ENCODE measurements around the gene POR.

POR gene

DNA sequence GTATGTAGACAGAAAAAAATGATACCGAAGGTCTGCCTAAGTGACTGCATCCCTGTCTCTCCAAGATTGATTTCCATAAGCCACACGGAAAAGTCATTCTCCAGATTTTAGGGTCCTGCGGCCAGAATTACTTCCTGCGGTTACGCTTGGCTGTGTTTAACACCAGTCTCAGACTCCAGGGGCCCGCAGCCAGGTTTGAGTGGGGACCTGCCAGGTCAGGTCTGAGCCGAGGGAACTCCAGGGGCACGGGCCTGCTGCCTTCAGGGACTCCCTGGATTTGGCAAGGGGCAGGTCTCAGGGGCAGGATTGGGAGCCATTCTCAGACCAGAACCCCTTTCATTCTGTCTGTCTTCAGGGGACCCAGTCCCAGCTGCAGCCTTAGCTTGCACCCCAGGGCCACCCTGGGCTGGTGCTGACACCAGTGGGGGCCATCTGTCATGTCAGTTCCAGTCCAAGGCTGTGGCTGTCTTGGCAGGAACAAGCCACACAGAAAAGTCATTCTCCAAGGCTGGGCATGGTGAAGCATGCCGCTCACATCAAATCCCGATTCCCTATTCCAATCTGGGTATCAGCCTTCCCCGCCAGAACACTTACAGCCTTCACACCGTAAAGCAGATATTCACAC, 40.5 kb downstream of the POR start:
- DNase-seq, result no peak

DNA sequence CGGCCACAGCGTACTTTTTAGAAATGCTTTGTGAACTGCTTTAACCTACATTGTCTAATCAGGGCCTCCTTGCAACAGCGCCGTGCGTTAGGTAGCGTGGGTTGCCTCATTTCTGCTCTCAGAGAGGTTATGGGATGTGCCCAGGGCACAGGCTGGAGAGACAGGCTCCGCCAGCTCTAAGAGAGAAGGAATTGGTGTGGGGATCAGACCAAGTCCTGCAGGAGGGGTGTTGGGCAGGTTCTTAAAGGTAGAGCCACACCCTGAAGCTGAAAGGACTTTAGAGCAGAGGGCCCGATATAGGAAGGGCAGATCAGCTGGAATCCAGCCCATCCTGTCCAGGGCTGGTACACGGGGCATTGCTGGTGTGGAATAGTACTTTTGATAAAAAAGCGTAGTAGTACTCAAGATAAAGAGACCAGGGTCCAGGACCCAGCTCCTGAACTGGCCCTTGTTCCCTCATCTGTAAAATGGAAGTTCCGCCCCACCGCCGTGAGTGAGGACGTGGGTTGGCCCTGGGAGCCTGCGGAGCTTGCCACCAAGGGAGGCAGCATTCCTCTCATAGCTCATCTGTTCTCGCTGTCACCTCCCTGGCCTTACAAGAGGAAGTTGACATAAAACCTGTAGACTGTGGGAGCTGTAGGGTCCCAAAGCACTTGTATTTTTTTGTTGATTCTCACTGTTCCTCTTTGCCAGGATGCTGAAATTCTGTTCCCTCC, 42.2 kb downstream of the POR start:
- no peak for DNase-seq

DNA sequence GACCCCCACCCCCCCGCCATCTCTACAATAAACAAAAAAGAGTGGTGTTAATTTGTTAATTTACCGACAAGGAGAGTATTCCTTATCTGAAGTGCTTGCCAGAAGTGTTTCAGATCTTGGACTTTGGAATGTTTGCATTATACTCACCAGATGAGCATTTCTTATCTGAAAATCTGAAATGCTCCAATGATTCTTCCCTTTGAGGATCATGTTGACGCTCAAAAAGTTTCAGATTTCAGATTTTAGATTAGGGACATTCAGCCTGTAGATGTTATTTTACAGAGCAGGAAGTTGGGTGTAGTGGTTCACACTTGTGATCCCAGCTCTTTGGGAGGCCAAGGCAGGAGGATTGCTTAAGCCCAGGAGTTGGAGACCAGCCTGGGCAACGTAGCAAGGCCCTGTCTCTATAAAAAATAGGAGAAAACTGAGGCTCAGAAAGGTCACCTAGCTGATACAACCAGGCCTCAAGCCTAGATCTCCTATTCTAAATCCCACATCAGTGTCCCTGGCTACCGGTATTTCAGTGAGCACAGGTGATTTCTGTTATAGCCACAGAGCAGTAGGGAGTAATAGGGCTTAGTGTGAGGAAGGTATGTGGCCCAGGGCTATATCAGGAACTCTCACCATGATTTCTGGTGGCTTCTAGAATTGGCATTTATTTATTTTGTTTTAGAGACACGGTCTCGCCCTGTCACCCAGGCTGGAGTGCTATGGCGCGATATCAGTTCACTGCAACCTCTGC, 44.0 kb downstream of the POR start:
- no peak for DNase-seq

DNA sequence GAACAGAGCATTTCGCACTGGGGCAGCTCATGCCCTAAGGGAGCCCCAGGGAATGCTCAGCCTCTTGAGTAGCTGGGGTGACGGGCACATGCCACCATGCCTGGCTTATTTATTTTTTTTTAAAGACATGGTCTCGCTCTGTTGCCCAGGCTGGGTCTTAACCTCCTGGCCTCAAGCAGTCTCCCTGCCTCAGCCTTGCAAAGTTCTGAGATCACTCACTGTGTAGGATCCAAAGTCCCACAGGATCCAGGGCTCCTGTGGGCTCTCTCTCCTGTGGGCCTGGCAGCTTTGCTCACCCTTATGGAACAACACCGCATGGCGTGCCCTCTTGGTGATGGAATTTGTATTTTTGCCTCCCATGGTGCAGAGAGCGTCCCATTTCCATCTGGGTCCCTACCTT, 45.4 kb downstream of the POR start:
- no peak for DNase-seq

DNA sequence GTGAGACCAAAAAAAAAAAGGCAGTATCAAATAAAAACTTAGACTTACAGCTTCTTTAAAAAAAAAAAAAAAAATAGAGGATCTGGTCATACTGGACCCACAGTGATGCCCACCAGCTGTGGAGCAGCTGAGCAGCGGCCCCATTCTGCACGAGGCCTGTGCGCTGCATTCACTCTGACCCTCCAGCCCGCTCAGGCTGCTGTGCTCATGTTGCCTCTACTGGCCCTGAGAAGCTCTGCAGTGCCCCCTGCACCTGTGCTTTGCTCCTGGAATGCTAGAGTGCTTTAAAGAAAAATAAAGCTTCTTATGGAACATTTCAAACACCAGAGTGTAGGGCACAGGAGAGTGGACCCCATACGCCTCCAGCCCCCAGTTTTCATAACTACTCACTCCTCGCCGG, 46.3 kb downstream of the POR start:
- DNase-seq, result peak; percentile 21

DNA sequence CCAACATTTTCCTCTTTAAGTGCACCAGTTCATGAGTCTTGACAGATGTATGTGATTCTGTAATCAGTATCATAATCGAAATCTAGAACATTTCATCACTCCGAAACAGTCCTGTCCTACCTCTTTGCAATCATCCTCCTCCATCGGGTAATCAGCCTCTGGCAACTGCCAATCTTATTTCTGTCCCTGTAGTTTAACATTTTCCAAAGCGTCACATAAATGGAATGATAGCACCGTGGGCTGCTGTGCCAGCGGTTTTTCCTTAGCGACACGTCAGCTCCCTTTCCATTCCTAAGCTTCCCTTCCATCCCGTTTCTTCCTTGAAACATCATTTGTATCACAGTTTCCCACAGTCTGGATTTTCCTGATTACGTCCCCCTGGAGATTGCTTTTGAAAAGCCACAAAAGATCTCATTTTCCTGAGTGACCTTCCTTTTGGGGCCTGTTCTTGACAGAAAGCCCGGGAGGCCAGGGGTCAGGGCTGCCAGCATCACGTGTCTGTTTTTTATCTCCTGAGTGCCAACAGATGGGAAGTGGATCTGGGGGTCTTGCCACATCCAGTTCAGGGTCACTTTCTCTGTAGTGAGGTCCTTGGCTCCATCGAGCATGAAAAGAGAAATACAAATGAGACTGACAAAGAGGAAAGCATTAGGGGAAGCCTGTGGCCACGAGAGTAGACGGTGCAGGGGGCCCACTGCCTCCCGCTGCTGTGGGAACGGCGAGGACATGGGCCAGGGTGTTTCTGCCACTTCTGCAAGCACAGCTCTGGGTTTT, 47.8 kb downstream of the POR start:
- DNase-seq, result no peak

DNA sequence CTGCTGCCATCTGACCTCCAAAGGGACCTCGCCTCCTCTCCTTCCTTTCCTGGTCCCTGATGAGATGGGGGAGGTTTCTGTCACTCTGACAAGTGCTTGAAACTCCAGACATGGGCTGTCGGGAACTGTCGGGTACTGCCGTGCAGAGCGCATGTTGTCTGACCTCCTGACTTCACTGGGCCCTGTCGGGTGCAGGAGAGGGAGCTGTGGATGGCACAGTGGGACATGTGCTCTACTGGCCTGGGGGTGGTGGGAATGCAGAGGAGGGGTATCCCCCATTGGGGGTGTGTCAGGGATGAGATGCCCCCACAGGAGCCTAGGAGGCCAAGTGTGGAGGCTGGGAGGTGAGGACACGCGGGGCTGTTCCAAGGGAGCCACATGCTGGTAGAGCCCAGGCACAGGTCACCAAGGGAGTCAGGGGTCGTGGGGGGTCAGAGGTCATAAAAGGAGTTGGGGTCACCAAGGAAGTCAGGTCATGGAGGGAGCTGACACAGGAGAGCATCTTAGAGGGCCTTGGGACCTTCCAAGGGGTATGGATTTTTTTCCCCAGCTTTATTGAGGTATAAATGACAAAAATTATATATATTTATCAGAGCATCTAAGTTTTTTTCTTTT, 48.5 kb downstream of the POR start:
- no peak for DNase-seq

DNA sequence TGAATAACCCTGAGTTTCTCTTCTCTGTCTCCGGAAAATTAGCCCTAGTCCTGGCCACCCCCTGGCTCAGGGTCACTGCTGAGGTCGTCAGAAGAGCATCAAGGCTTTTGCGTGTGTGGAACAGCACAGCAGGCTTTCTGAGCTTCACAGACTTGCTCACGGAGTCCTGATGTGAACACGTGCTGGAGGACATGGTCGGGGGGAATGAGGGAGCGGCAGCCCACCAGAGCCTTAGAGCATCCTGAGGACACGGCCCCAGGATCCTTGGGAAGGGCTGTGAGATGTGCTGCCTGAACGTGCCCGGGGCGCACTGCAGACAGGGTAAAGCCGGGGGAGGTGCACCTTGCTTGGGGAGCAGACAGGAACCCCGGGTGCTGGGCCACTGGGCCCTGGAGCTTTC, 50.7 kb downstream of the POR start:
- no peak for DNase-seq

DNA sequence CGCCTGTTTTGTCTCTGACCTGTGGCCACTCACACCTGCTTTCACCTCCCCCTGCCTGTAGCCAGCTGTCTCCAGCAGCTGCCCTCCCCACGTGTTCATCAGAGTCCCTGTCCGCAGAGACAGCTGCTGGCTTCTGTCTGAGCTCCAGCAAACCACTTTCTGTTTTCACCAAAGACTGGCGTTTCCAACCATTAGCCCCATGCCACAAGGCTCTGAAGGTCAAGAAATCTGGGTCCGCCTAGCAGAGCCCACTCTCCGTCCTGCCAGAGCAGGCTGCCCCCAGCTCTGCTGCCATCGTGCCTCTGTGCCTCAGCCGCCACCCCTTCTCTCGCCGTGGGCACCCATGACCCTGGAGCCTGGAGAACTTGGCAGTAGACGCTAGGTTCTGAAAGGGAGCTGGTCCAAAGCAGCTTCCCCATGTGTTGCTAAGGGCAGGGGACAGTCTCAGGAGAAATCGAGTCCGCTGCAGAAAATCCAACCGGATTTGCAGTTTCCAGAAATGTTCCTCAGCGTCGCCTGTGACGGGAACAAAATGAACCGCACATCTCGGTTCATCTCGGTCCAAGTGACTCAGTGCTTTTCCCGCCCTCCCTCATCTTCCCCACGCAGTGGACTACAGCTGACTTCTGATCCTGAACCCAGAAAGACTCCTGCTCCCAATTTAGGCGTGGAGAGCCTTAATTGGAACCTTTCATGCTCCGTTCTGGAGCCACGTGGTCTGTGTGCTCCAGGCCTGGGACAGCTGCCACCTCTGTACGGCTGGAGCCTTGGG, 51.4 kb downstream of the POR start:
- peak; percentile 77 for DNase-seq

DNA sequence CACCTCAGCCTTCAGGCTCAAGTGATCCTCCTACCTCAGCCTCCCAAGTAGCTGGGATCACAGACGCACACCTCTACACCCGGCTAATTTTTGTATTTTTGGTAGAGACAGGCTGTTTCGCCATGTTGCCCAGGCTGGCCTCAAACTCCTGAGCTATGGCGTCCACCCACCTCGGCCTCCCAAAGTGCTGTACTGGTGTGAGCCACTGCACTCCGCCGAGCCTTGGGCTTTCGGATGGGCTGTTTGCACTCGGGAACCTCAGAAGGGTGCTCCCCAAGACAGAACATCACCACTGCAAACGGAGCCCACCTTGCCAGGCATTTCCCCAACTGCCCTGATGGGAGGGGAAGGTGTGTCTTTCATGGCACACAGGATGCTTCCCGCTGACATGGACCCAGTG, 52.1 kb downstream of the POR start:
- no peak for DNase-seq

DNA sequence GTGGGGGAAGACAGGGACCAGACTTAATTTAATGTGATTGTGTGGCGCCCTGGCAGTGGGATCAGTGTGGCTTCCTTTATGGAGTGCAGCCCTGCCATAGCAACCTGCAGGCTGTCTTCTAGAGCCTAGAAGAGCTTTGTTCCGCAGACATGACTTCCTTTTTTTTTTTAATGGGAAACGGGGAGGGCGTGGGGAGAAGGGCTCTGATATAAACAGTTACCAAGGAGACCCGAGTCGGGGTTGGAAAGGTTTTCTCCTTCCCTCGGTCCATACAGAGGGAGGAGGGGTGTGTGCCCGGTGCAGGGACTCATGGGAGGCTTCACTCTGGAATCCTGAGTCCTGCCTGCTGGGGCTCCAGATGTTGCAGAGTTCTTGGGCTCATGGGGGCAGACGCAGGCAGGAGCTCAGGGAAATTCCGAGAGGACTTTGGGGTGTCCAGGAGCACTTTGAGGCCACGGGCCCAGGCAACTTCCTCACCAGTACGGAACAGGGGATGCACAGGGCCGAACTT, 52.6 kb downstream of the POR start:
- DNase-seq, result no peak

DNA sequence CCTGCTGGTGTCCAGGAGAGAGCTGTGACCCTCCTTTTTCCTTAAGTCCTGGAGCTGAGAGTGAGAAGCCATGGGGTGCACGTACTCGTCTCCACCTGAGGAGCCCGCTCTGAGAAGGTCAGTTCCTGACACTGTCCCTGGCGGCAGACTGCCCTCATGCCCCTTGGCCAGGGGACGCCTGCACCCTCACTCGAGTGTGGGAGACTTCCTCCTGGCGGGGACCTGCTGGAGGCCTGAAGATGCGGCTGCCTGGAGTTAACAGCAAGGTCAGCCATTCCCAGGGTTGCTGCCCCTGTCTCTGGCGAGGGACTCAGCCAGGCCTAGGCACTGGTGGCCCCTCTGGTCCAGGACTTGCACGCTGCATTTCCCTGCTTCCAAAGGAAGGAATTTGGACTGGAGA, 53.1 kb downstream of the POR start:
- no peak for DNase-seq

DNA sequence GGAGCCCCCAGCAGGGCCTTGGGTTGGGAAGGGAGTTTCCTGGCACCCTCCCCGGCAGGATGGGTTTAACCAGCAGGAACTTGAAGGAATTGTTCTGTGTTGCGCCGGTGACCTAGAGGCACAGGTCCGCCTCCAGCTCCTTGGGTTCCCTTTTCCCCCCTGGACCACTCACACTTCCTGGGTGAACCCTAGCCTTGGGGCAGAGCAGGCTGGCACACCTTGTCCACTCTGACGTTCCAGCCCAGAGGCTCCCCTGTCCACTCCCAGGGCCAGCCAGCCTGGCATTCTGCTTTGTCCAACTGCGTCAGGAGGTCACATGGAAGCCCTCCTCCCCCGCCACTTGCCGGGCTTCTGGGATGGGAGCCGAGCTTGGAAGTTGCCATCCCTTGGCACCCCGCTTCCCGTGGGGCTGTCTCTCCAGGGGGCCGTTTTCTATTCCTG, 53.6 kb downstream of the POR start:
- DNase-seq, result no peak

DNA sequence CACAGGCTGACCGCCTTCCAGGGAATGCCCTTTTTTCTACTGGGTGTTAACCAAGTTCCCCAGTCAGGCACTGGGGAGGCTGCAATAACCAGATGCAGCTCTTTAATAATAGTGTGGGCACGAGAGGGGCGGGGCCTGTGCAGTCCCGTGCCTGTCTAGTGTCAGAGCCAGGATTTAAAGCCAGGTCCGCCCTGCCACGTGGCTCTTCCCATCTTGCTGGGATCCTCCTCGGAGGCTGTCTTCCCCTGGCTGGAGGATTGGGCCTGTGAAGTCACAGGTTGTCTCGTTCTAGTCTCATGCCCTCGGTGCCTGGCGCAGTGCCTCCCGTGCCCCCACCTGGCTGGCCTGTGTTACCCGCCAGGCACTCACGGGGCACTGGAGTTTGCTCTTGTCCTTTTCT, 54.2 kb downstream of the POR start:
- DNase-seq, result no peak

DNA sequence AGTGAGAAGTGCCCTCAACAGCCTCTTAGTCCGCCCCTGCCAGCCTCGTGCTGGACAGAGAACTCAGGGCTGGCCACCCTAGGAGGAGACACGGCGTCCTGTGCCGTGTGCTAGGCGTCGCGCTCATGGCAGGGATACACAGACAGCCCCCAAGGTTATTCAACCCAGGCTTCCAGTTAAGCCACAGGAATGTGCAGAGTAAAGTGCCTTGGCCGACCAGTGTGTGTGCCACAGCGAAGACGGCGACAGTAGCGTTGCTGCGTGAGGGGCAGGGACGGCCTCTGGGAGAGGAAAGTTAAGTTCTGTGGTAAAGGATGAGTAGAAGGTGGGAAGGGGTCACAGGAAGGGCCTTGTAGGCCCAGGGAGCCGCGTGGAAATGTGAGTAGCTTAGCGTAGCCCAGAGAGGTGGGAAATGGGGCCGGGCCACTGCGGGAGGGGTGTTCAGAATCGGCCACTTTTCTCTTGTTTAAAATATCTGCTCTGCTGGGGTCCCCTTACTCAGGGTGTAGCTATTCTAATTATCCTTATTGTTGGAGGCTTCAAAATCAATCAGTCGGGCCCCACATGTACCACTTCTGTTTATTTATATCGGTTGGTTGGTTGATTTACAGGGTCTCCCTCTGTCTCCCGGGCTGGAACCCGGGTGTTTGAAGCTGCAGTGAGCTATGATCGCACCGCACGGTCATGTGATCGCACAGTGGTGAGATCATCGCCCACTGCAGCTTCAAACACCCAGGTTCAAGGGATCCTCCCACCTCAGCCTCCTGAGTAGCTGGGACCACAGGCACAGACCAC, 54.9 kb downstream of the POR start:
- no peak for DNase-seq

DNA sequence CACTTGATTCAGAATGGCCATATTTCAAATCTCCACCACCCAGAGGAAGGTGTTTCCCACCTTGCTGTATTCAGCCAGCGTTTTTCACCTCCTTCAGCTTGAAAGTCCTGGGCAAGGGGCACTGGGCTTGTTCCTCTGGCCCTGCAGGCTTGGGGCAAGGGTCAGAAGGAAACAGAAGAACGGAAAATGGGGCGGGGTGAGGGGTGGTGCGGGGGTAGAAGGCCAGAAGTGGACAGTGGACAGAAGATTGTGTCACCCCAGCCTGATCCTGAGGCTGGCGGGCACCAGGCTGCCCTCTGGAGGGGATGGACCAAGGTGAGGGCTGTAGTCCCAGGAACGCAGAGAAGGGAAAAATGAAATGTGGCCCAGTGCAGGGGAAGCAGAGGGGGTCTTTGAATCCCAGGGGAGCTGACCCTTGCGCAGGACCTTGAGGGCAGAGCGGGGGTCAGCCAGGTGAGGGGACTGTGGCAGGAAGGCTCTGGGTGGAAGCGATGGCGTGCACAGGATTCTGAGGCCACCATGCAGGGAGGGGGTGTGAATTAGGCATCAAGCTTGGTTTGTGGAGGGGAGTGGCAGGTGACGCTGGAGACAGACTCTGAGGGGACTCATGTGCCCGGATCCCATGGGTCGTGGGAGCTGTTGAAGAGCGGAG, 56.5 kb downstream of the POR start:
- DNase-seq, result no peak

DNA sequence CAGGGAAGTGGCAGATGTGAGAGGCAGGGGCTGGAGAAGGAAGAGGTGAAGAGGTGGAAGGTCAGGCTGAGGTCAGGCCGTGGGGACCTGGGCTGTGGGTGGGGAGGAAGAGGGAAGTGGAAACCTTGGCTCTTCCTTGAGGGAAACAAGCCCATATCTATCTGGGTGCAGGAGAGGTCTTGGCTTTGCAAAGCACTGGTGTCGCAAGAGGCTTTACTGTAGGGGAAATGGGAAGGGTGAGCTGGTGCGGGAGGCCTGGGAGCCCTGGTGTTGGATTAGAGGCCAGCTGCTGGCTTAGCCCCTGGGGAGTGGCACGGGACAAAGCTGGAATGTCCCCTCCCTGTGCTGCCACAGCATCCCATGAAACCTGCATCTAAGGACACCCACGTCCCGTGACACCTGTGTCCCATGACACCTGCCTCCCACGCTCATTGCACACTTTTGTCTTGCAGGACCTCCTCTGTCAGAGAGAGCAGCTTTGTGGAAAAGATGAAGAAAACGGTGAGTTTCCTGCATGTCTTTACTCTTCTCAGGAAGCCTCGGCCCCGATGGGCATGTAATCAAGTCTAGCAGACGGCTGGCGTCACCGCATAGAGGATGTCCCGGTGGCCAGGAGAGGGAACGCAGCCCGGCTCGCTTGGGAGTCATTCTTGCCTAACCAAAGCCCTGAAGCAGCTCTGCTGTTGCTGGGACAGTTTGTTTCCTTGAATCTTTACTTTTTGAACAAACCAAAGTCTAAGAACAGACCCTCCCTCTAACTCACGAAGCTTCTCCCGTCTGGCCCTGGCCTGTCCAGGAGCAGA, 57.2 kb downstream of the POR start:
- DNase-seq, result peak; percentile 19

DNA sequence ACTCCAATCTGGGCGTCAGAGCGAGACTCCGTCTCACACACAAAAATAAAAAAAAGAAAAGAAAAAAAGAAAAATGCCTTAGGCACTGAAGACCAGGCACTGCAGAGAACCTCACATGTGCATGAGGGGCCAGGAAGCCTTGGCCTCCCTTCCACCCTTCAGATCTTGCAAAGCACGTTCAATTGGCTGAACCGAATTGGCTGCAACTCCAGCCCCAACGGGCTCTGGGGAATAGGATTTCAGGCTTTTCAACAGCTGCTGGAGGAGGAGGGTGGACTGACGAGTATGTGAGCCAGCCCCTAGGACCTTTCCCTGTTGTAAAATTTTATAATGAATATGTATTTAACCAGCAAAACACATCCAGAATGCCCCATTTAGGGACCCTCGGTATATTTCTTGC, 62.8 kb downstream of the POR start:
- DNase-seq, result peak; percentile 80

DNA sequence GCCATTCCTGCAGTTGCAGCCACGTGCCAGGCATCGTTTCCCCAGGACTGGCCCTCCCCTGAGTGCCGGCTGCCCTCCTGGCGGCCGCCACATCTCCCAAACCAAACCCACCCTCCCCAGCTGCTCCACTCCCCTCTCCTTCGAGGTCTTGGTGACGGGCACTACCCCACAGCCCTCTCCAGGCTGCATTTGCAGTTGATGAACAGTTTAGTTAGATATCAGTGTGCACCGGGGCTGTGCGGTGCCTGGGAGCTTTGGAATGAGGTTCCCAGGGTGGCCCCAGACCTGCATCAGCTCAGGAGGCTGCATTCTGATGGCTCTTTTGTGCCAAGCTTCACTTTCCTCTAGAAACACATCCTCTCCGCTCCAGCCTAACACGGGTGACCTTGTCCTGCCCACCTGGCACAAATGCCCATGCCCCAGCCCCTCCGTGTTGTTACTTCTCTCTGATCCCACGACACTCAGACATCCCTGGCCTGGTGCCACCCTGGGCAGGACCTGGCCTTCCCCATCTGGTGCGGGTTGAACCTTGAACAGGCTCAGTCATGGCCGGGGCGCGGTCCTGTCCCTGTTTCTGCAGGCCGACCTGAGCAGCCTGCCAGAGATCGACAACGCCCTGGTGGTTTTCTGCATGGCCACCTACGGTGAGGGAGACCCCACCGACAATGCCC, 64.9 kb downstream of the POR start:
- DNase-seq, result no peak

Measured in NCI-H82 (cell line).